MCF 10A (cell line): ENCODE data around the gene UNC79. TPM values are rescaled to one million over a fixed set of nuclear protein-coding genes. Genes with fewer than 3 reads are reported as not detected.

Source experiments
- BruUV-seq: library from RNA; stranded (reverse); fragments of 400-500 nt; replicated peaks from 2 replicates; lab custom pipeline; 2021; lab: Mats Ljungman, UMichigan
- CTCF ChIA-PET: fragments of 300-600 bp; sonication (Branson Sonifier 250); formaldehyde crosslinking; extraction: SDS; loops from one replicate; lab custom pipeline; 2021; ENCODE audit warnings: antibody characterized with exemption, inconsistent platforms; lab: Yijun Ruan, JAX
- POLR2A ChIA-PET: fragments of 300-600, 350-650 bp; sonication (Branson Sonifier 250); formaldehyde crosslinking; extraction: SDS; loops from one replicate; lab custom pipeline; 2020; ENCODE audit warnings: antibody characterized with exemption, inconsistent platforms; lab: Yijun Ruan, JAX
- DNase-seq: peaks from one replicate; pipeline ENCODE4 v3.0.0-alpha.2; 2018; ENCODE audit not compliant: unreplicated experiment
- H3K27ac Mint-ChIP-seq: one replicate; pipeline ENCODE4 v1.8.0; 2022; ENCODE audit warnings: mild to moderate bottlenecking, low read depth, mixed read lengths; ENCODE audit not compliant: unreplicated experiment
- H3K27me3 Mint-ChIP-seq: one replicate; pipeline ENCODE4 v1.8.0; 2022; ENCODE audit warnings: mixed read lengths; ENCODE audit not compliant: insufficient read depth, unreplicated experiment
- H3K36me3 Mint-ChIP-seq: one replicate; pipeline ENCODE4 v1.8.0; 2022; ENCODE audit warnings: mild to moderate bottlenecking, moderate library complexity, mixed read lengths; ENCODE audit not compliant: insufficient read depth, unreplicated experiment
- H3K4me1 Mint-ChIP-seq: one replicate; pipeline ENCODE4 v1.8.0; 2022; ENCODE audit warnings: mixed read lengths; ENCODE audit not compliant: insufficient read depth, unreplicated experiment
- H3K4me3 Mint-ChIP-seq: one replicate; pipeline ENCODE4 v1.8.0; 2022; ENCODE audit warnings: mild to moderate bottlenecking, moderate library complexity, mixed read lengths; ENCODE audit not compliant: unreplicated experiment
- H3K9me3 Mint-ChIP-seq: one replicate; pipeline ENCODE4 v1.8.0; 2022; ENCODE audit warnings: mixed read lengths; ENCODE audit not compliant: unreplicated experiment
- CTCF ChIP-seq: fragments of 200-600 bp; IDR thresholded peaks from one replicate; pipeline ENCODE4 v1.8.0; 2022; ENCODE audit warnings: antibody characterized with exemption, mild to moderate bottlenecking; ENCODE audit not compliant: unreplicated experiment
- intact Hi-C: fragments of 100-400 bp; cut with micrococcal nuclease; formaldehyde crosslinking; loops from 2 replicates; pipeline ENCODE4 v1.14.1; 2022
- total RNA-seq: library from RNA; stranded (reverse); gene quantifications from 2 replicates; pipeline ENCODE4 v1.2.3, GENCODE V29; 2022

UNC79 gene
- total RNA-seq, 1 experiment from 2014 or later, result 0.05 TPM

- no peak for TF ChIP-seq CTCF
- no TSS peak for BruUV-seq
- intact Hi-C loops, result no loop called here
- Mint-ChIP-seq H3K36me3 (no peaks in the 10 kb centered on the region), H3K27ac (no peak overlapping the region), H3K27me3 (no peaks in the 10 kb centered on the region), H3K4me3 (no peak overlapping the region), H3K4me1 (peaks cover 12% of the 10 kb centered on the region), H3K9me3 (peaks cover 6% of the 10 kb centered on the region)
- ChIA-PET POLR2A (no interaction called here), CTCF (no interaction called here)
- no peak for DNase-seq
Observed at GRCh38 chr14:93716746-93717667, 286.3 kb downstream of the UNC79 start.

GRCh38 chr14:93717668-93718320 lies 287.1 kb downstream of the UNC79 start:
- BruUV-seq, result no TSS peak
- DNase-seq, result no peak
- Mint-ChIP-seq H3K36me3 (no peaks in the 10 kb centered on the region), H3K27ac (no peak overlapping the region), H3K4me3 (no peak overlapping the region), H3K27me3 (no peaks in the 10 kb centered on the region), H3K4me1 (peaks cover 6% of the 10 kb centered on the region), H3K9me3 (peaks cover 14% of the 10 kb centered on the region)
- intact Hi-C loops, result no loop called here
- ChIA-PET CTCF (no interaction called here), POLR2A (no interaction called here)
- no peak for TF ChIP-seq CTCF

- H3K36me3 Mint-ChIP-seq, result no peaks in the 10 kb centered on the region
- POLR2A ChIA-PET, result no interaction called here
- no peak overlapping the region for H3K27ac Mint-ChIP-seq
- no TSS peak for BruUV-seq
- peaks cover 15% of the 10 kb centered on the region for H3K9me3 Mint-ChIP-seq
- no peak for DNase-seq
- no peaks in the 10 kb centered on the region for H3K27me3 Mint-ChIP-seq
- H3K4me3 Mint-ChIP-seq, result no peak overlapping the region
- no peak for TF ChIP-seq CTCF
- intact Hi-C loops, result no loop called here
- H3K4me1 Mint-ChIP-seq, result no peaks in the 10 kb centered on the region
- CTCF ChIA-PET, result interaction anchor here (0.6 kb wide), 1 partner anchor 349 kb away, joined by 7 read pairs; no protein-coding TSS in a partner anchor
Observed at GRCh38 chr14:93719256-93719655, 288.5 kb downstream of the UNC79 start.

- no peak for DNase-seq
- BruUV-seq, result no TSS peak
- Mint-ChIP-seq H3K27ac (no peak overlapping the region), H3K9me3 (peaks cover 15% of the 10 kb centered on the region), H3K36me3 (no peaks in the 10 kb centered on the region), H3K4me3 (no peak overlapping the region), H3K4me1 (no peaks in the 10 kb centered on the region), H3K27me3 (no peaks in the 10 kb centered on the region)
- ChIA-PET CTCF (no interaction called here), POLR2A (no interaction called here)
- intact Hi-C loops, result no loop called here
- TF ChIP-seq CTCF, result no peak
Observed at GRCh38 chr14:93720076-93720815, 289.5 kb downstream of the UNC79 start.
